Activated T-helper 1 cell treated with anti-CD3 and anti-CD28 coated beads, Interleukin-12 subunit alpha, Interleukin-12 subunit beta, Interleukin-2, Interleukin-4 antibody, amounts not matched to agents 30 ng/mL and 10 ng/mL and 1 ng/mL, durations not matched to agents 14 hours and 24 hours and 36 hours (primary cell): ENCODE results near the gene PRDM1. TPM values are rescaled to one million over a fixed set of nuclear protein-coding genes. Genes with fewer than 3 reads are reported as not detected.

Experiments used
- total RNA-seq: library from RNA; stranded (reverse); gene quantifications from 2 replicates; pipeline ENCODE4 v1.2.3, GENCODE V29; 2022

PRDM1 gene
- total RNA-seq, 1 donor from 2014 or later: 78.8 TPM

Other genes starting within 250 kb of the PRDM1 start
- gene ATG5, start 239.4 kb downstream of the PRDM1 start, total RNA-seq: 36.0 and 36.7 TPM in 2 replicates